Measurements from ENCODE around the gene GBX1.

The GBX1 gene

DNA sequence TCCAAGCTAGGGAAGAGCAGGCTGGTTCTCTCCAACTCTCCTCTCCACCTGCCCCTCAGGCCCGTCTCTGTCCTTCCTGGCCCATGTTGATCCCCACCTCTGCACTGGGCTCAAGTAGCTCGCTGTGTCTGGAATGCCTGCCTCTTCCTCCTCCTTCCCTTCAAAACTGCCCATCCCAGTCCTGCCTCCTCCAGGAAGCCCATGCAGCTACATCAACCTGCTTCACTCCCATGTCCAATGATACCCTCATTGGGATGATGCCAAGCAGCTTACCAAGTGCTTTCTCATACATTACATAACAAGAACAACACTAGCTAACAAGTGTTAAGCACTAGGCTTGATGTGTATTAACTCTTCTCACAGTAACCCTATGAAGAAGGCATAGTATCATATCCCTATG, 11.3 kb upstream of the GBX1 start:
- DNase-seq, result no peak
- Histone ChIP-seq H3K4me3 (ENCODE audit: low read depth, low read length) (no peak overlapping the region), H3K27me3 (replicated peaks) (peaks cover 40% of the 10 kb centered on the region), H3K36me3 (replicated peaks) (no peaks in the 10 kb centered on the region), H3K27ac (no peak overlapping the region)
- TF ChIP-seq, protein P1, sequence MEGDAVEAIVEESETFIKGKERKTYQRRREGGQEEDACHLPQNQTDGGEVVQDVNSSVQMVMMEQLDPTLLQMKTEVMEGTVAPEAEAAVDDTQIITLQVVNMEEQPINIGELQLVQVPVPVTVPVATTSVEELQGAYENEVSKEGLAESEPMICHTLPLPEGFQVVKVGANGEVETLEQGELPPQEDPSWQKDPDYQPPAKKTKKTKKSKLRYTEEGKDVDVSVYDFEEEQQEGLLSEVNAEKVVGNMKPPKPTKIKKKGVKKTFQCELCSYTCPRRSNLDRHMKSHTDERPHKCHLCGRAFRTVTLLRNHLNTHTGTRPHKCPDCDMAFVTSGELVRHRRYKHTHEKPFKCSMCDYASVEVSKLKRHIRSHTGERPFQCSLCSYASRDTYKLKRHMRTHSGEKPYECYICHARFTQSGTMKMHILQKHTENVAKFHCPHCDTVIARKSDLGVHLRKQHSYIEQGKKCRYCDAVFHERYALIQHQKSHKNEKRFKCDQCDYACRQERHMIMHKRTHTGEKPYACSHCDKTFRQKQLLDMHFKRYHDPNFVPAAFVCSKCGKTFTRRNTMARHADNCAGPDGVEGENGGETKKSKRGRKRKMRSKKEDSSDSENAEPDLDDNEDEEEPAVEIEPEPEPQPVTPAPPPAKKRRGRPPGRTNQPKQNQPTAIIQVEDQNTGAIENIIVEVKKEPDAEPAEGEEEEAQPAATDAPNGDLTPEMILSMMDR (IDR thresholded peaks at IDR 0.05; ENCODE audit: low read depth, low read length, missing control alignments), result no peak
- in situ Hi-C loops (cut with HindIII; ENCODE audit: low pct_ligation_motif_present, low sequenced_read_pairs), result no loop called here

DNA sequence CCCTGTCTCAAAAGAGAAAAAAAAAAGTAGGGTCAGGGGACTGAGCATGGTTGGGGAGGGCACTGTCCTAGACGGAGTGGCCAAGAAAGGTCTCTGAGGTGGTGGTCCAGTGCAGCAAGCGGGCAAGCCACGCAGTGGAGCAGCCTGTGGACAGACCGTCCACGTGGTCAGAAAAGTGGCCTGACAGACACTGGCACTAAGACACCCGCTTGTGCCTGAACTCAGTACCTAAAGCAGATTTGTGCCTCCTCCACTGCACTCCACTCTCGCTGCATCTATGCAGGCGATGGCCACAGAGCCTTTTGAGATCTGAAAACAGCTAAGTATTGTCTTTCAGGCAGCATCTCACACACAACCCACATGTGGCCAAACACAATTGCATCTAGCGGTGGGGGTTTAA, 10.7 kb upstream of the GBX1 start:
- Histone ChIP-seq H3K4me3 (ENCODE audit: low read depth, low read length) (no peak overlapping the region), H3K36me3 (replicated peaks) (no peaks in the 10 kb centered on the region), H3K27ac (no peak overlapping the region), H3K27me3 (replicated peaks) (peaks cover 40% of the 10 kb centered on the region)
- TF ChIP-seq, protein P1 (IDR thresholded peaks at IDR 0.05; ENCODE audit: low read depth, low read length, missing control alignments), result no peak
- in situ Hi-C loops (cut with HindIII; ENCODE audit: low pct_ligation_motif_present, low sequenced_read_pairs), result no loop called here
- no peak for DNase-seq

DNA sequence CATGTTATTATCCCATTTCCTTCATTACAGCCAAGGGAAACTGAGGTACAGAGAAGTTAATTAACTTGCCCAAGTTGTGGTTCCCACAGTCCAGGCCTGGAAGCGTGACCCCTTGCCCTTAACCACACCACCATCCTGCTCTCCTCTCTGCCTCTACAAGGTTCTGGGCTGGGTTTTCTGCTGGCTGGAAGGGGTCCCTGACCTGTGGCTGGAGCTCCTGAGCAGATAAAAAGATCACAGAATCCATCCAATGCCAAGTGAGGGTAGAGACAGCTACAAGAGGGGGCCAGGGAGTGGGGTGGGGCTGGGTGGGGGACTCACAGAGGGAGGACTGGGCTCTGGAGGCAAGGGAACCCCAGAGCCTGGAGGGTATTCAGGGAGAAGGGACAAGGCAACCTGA, 9.8 kb upstream of the GBX1 start:
- Histone ChIP-seq H3K27me3 (replicated peaks) (peaks cover 40% of the 10 kb centered on the region), H3K36me3 (replicated peaks) (no peaks in the 10 kb centered on the region), H3K4me3 (ENCODE audit: low read depth, low read length) (no peak overlapping the region), H3K27ac (no peak overlapping the region)
- in situ Hi-C loops (cut with HindIII; ENCODE audit: low pct_ligation_motif_present, low sequenced_read_pairs), result no loop called here
- no peak for DNase-seq
- TF ChIP-seq, protein P1 (IDR thresholded peaks at IDR 0.05; ENCODE audit: low read depth, low read length, missing control alignments), result no peak

DNA sequence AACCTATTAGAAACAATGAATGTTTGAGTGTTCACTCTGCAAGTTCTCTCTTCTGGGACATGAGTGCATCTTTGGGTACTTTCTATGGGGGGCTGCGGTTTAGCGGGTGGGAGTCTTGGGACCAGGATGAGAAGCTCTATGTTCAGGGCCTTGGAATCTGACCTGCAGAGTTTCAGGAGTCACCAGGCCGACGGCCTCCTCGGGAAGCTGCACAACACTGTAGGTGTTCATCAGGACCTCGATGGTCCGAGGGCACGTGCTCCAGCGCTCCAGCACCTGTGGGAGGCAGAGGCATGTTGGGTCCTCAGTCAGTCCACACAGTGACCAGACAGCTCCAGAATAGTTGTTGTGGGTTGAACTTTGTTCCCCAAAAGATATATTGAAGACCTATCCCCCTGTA, 8.9 kb upstream of the GBX1 start:
- Histone ChIP-seq H3K4me3 (ENCODE audit: low read depth, low read length) (no peak overlapping the region), H3K36me3 (replicated peaks) (no peaks in the 10 kb centered on the region), H3K27me3 (replicated peaks) (peaks cover 40% of the 10 kb centered on the region), H3K27ac (no peak overlapping the region)
- TF ChIP-seq, protein P1 (IDR thresholded peaks at IDR 0.05; ENCODE audit: low read depth, low read length, missing control alignments), result no peak
- in situ Hi-C loops (cut with HindIII; ENCODE audit: low pct_ligation_motif_present, low sequenced_read_pairs), result no loop called here
- no peak for DNase-seq

DNA sequence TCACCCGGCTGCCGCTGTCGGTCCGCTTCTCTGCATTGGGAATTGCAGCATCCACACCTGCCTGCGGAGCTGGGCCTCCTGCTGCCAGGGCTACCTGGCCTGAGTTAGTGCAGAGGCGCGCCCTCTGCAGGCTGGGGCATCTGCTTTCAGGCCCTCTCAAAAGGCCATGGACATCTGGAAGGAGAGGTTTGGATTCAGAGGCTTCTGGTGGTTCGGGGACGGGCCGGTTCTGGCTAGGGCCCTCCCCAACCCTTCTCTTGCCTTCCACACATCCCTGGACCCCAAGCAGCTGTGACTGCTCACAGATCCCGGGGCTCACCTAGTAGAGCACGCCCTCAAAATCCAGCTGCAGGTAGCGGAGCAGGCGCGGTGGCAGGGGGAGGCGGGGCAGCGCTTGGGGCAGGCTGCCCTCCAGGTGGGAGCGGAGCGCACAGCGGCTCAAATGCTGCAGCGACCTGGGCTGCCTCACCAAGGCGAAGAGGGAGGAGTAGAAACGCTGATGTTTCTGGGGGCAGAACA, 8.4 kb upstream of the GBX1 start:
- TF ChIP-seq, protein P1 (IDR thresholded peaks at IDR 0.05; ENCODE audit: low read depth, low read length, missing control alignments), result no peak
- Histone ChIP-seq H3K27ac (no peak overlapping the region), H3K27me3 (replicated peaks) (peaks cover 38% of the 10 kb centered on the region), H3K4me3 (ENCODE audit: low read depth, low read length) (no peak overlapping the region), H3K36me3 (replicated peaks) (no peaks in the 10 kb centered on the region)
- no peak for DNase-seq
- in situ Hi-C loops (cut with HindIII; ENCODE audit: low pct_ligation_motif_present, low sequenced_read_pairs), result no loop called here

Data from brain microvascular endothelial cell (primary cell).